ENCODE data around the gene AAMDC.
"Not testable (repeated sequence)": the region's sequence is repeated elsewhere in the genome, so short reads cannot be mapped to it uniquely, and the experiment has no call there.

The AAMDC gene

DNA sequence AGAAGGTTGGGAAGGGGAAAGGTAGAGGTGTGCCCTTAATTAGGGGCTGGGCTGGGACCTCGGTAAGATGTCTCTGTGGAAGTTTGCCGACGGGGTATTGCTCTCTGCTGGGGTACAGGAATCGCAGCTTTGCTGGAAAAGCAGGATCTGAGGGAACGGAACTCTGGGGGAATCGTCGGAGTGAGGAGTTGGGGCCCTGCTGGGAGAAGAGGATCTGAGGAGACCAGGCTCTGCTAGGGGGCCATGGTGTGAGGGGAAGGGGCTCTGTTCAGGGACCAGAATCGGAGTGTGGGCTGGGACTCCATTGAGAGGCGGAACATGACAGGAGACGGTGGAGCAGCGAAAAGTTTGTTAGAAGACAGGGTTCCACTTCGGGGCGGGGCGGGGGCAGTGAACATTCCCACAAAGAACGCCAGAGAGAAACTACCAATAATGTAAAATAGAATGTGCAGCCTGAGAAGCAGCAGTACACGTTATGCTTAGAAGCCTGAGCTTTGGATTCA lies 456 bp downstream of the AAMDC start:
- DNase-seq (ENCODE audit: low read depth, low spot score) = no peak

DNA sequence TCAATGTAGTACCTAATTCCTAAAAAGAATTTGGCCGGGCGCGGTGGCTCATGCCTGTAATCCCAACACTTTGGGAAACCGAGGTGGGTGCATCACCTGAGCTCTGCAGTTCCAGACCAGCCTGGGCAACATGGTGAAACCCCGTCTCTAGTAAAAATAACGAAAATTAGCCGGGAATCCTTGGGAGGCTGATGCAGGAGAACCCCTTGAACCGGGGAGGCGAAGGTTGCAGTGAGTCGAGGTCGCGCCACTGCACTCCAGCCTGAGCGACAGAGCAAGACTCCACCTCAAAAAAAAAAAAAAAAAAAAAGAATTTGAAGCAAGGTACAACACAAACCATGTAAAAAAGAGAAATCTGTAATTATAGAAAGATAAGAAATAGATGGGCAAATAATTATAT lies 1.2 kb downstream of the AAMDC start:
- not testable (repeated sequence) for DNase-seq (ENCODE audit: low read depth, low spot score)

DNA sequence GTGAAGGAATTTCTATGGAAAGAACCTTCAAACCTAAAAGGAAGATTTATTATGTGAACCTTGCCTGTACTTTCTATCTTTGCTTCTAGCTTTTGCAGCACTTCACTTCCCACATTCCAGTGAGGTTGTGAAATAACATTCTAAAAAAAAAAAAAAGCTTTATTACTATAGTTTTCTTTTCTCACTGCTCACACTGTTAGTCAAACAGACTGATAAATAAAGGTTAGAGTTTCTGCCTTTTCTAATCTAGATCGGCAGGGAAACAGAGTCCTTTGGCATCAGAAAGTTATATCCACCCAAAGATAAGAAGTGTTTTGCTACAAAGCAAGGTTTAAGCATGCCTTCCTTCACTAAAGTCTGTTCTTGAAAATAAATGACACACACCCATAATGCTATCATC lies 2.8 kb downstream of the AAMDC start:
- no peak for DNase-seq (ENCODE audit: low read depth, low spot score)

DNA sequence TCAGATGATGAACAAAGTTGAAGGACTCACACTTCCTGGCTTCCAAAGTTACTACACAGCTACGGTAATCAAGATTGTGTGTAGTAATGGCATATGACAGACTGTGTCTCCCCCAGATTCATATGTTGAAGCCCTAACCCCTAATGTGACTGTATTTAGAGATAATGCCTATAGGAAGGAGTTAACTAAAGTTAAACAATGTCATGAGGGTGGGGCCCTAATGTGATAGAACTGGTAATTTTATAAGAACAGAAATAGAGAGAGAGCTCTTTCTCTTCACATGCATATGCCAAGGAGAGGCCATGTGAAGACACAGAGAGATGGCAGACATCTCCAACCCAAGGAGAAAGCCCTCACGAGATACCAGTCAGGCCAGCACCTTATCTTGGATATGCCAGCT lies 8.0 kb downstream of the AAMDC start:
- DNase-seq (ENCODE audit: low read depth, low spot score) = no peak

DNA sequence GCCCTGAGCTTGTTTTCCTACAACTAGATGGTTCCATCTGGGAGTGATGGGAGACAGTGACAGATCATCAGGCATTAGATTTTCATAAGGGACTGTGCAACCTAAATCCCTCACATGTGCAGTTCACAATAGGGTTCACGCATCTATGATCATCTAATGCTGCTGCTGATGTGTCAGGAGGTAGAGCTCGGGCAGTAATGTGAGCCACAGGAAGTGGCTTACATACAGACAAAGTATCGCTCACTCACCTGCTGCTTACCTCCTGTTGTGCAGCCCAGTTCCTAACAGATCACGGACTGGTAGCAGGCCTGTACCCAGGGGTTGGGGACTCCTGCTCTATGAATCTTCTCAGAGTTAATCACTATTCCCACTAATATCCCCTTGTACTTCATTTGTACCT lies 12.4 kb downstream of the AAMDC start:
- DNase-seq (ENCODE audit: low read depth, low spot score) = no peak

DNA sequence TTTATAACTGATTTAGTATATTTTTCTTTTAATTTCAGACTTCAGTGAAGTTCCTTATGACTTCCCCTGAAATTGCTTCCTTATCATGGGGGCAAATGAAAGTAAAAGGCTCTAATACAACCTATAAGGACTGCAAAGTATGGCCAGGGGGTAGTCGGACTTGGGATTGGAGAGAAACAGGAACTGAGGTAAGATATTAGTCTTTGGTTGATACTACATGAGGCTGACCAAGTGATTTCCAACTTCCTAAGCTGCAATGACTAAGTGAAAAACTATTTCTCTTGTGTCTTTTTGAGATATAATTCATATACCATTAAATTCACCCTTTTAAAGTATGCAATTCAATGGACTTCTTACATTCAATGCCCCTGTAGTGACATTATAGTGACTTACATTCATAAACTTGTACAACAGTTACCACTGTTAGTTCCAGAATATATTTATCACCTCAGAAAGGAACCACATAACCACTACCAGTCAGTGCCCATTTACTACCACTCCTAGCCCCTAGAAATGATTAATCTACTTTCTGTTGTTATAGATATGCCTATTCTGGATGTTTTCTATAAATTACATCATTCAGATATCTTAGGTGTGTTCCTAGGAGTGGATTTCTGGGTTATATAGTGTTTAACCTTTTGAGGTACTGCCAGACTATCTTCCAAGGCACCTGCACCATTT lies 21.6 kb downstream of the AAMDC start:
- DNase-seq (ENCODE audit: low read depth, low spot score) = no peak

DNA sequence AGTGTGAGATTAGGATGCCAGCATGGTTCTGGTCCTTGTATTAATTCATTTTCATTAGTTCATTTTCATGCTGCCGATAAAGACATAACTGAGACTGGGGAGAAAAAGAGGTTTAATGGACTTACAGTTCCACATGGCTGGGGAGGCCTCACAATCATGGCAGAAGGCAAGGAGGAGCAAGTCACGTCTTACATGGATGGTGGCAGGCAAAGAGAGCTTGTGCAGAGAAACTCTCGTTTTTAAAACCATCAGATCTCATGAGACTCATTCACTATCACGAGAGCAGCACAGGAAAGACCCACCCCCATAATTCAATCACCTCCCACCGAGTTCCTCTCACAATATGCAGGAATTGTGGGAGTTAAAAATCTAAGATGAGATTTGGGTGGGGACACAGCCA lies 22.8 kb downstream of the AAMDC start:
- not testable (repeated sequence) for DNase-seq (ENCODE audit: low read depth, low spot score)

DNA sequence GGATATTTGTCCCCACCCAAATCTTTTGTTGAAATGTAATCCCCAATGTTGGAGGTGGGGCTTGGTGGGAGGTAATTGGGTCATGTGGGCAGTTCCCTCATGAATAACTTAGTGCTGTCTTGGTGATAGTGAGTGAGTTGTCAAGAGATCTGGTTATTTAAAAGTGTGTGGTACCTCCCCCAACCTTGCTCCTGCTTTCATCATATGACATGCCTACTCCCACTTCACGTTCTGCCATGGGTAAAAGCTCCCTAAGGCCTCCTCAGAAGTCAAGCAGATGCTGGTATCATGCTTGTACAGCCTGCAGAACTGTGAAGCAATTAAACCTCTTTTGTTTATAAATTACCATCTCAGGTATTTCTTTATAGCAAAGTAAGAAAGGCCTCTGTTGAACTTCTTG lies 30.6 kb downstream of the AAMDC start:
- no peak for DNase-seq (ENCODE audit: low read depth, low spot score)

DNA sequence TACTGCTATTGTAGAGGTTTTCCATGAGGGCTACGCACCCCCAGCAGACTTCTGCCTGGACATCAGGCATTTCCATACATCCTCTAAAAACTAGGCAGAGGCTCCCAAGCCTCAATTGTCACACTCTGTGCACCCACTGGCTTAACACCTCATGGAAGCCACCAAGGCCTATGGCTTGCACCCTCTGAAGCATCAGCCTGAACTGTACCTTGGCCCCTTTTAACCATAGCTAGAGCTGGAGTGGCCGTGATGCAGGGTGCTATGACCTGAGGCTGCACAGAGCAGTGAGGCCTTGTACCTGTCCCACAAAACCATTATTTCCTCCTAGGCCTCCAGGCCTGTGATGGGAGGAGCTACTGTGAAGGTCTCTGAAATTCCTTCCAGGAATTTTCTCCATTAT lies 33.9 kb downstream of the AAMDC start:
- no peak for DNase-seq (ENCODE audit: low read depth, low spot score)

DNA sequence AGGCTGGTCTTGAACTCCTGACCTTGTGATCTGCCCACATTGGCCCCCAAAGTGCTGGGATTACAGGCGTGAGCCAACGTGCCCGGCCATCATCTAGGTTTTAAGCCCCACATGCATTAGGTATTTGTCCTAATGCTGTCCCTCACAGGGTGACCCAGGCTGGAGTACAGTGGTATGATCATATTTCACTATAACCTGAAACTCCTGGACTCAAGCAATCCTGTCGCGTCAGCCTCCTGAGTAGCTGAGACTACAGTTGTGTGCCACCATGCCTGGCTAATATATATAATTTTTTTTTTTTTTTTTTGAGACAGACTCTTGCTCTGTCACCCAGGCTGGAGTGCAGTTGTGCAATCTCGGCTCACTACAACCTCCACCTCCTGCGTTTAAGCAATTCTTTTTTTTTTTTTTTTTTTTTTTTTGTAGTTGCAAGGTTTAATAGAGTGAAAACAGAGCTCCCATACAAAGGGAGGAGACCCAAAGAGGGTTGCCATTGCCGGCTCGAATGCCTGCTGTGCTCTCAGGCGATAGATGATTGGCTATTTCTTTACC lies 37.0 kb downstream of the AAMDC start:
- DNase-seq (ENCODE audit: low read depth, low spot score) = not testable (repeated sequence)

DNA sequence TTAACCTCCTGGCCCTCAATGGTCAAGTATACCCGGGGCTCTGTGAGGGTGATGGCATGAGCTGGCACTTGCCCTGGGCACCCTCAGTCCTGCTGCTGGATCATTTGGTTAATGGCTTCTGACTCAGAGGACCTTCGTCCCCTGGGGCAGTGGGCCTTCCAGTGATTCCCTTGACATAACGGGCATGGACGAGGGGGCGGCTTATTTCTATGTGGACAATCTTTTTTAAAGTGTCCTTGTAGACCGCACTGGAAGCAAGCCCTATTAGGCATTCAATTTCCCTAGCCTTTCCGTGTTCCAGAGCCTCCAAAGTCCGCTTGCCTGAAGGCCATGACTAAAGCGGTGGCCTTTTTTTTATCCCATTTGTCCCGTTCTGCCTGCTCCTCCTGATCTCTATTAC lies 40.5 kb downstream of the AAMDC start:
- not testable (repeated sequence) for DNase-seq (ENCODE audit: low read depth, low spot score)

DNA sequence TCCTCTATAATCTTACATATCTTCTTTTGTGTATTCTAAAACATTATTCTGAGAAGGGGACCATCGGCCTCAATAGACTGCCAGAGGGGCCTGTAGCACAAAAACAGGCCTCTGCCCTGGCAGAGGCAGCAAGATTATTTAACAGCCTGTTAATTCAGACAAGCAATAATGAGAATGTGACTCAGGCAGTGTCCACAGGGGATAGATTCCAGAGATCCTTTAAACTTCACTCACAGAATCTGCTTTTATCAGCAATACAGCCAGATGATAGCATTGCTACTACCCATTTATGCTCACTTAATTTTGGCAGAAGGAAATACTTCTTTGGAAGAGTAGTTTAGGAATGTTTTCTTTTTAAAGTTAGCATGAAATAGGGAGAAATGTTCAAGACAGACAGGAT lies 44.9 kb downstream of the AAMDC start:
- no peak for DNase-seq (ENCODE audit: low read depth, low spot score)

DNA sequence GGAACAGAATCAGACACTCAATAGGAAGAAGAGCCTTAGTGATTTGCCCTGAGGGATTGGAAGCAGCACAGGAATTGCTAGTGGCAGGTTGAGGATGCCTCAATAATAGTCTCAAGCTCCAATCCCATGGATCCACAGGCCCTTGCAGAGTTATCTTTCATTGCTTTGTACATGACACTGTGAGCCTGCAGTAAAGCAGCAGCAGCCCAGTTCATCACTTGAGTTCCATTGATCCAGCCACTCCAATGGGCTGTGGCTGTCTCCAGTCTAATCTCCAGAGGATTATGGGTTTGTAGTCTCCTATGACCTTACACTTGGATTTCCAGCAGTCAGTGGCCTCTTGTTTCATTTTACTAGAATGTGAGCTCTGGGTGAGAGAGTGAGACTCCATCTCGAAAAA lies 45.4 kb downstream of the AAMDC start:
- DNase-seq (ENCODE audit: low read depth, low spot score) = no peak

DNA sequence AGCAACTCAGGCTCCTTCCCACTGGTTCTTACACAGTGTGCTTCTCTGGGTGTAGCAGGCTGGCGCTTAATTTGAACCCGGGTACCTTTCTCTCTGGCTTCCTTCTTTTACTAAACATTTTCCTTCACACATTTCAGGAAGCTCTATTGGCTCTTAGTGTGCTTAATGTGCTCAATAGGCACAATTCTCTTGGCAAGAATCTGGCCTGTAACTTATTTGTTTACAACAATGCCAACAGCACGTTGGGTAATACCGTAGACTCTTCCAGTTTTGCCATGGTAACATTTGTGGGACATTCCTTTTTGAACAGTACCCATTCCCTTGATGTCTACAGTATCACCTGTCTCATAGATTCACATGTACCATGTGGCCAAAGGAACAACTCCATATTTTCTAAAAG lies 47.8 kb downstream of the AAMDC start:
- DNase-seq (ENCODE audit: low read depth, low spot score) = no peak

DNA sequence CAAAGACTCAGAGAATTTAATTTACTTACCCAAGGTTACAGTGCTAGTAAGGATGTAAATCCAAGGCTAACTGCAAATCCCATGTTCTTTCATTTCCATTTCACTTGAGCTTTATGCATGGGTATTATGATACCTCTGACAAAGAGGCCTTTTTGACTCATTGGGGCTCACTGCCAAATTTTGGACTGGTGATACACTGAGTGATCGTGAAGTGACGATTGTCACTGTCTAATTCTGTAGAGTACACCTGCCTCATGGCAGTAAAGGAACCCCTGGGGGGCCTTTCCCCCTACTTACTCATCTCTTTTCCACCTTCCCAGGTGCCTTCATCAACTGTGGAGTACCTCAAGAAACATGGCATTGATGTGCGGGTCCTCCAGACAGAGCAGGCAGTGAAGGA lies 50.9 kb downstream of the AAMDC start:
- DNase-seq (ENCODE audit: low read depth, low spot score) = no peak

DNA sequence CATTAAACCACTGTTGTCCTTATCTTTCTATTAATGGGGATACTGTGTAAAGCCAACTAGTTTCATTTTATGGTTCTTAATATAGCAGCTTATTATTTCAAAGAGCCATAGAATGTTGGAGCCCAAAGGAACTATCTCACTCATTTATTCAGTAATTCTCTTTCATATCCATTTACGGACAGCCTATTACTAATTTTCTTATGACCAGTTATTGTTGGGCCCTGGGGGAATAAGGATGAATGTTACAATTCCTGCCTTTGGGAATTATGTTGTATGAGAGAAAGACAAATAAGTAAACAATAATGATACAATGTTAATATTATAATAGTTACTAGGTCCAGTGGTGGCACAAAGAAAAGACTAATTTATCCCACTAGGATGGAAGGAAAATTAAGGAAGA lies 52.4 kb downstream of the AAMDC start:
- no peak for DNase-seq (ENCODE audit: low read depth, low spot score)

DNA sequence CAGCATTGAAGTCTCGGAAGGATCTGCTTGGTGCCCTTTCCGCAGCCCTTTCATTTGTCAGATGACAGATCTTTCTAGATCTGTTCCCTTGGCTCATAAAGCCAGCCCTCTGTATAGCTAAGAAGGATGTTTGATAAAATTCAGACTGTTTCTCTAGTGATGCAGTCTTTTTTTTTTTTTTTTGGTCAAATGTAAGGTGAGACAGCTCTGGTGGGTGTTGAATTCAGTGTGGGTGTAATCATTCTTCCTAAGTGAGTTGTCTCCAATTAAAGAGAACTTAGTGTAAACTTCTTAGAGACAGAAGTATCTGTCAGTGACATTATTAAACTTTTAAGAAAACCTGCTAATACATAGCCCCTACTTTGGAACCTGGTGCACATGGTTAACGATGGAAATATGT lies 53.3 kb downstream of the AAMDC start:
- DNase-seq (ENCODE audit: low read depth, low spot score) = no peak

DNA sequence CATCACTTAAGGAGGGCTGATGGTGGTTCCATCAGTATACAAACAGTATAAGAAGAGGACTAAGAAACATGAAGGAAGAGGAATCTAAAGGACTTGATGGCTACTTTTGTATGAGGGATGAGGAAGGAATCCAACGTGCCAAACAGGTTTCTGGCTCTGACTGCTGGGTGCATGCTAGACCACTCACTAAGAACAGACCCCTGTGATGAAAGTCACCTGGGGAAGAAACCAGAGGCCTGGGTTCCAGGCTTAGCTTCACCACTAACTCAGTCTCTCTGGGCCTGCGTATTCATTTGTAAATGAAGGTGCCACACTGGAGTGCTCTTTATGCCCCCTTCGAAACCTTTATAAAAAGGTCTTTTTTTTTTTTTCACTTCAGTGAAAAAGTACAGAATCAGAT lies 55.1 kb downstream of the AAMDC start:
- no peak for DNase-seq (ENCODE audit: low read depth, low spot score)

DNA sequence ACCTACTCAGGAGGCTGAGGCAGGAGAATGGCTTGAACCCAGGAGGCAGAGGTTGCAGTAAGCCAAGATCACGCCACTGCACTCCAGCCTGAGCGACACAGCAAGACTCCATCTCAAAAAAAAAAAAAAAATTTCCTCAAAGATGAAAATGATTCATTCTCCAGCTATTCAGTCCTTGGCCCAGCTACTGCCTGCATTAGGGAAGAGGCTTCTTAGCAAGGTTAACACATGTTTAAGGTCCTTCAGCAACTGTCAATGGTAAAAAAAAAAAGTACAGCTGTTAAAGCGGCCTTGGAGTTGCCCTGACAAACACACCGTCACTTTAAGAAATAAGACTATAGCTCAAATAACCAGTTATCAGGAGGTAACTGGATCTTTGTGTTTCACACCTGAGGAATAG lies 57.3 kb downstream of the AAMDC start:
- DNase-seq (ENCODE audit: low read depth, low spot score) = not testable (repeated sequence)

DNA sequence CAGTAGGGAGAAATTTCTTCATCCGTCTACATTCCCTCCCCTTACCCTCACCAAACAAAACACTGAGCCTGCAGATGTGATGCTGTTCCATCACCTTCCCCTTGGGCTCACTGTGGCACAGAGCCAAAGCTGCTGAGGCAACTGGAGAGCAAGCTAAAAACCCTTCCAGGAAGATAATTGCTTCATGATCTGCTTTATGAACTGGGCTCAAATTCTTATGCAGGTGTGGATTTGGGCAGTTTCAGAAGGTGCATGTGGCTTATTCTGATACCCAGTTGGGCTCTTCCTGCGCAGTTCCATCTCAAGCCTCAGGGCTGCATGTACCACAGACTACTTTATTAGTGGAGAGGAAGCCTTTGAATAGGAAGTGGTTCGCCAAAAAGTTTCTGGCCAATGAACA lies 58.3 kb downstream of the AAMDC start:
- no peak for DNase-seq (ENCODE audit: low read depth, low spot score)

DNA sequence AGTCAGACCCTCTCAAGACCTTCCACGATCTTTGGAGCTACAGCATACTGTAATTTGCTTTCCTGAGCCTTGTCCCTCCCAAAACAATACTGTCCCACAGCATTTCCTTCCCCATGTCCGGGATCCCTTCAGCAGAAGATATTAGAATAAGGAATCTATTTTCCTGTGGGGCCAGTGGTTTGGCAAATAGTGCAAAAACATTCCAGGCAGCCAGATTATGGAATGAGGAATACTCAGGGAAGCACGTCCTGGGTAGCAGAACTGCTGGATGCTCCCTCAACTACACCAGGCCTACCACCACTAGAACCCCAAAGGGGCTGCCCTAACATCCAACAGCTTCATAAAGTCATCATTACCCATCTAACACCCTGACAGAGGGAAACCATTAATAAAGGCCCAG lies 61.5 kb downstream of the AAMDC start:
- DNase-seq (ENCODE audit: low read depth, low spot score) = no peak

DNA sequence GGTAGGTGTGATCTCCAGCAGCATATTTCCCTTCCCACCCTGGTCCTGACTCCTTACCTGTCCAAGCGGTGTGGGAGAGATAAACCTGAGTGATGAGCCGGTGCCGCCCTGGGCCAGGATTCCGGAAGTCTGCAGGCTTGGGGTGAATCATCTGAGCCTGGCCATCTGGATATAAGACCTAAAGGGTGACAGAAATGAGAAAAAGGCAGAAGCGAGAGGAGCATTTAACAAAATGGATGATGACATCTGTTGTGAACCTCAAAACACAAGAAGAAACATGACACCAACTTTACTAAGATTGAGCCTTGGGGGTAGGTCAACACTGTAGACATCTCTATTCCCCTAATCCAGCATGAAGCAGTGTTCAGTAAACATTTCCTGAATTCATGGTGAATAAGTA lies 62.8 kb downstream of the AAMDC start:
- DNase-seq (ENCODE audit: low read depth, low spot score) = no peak

DNA sequence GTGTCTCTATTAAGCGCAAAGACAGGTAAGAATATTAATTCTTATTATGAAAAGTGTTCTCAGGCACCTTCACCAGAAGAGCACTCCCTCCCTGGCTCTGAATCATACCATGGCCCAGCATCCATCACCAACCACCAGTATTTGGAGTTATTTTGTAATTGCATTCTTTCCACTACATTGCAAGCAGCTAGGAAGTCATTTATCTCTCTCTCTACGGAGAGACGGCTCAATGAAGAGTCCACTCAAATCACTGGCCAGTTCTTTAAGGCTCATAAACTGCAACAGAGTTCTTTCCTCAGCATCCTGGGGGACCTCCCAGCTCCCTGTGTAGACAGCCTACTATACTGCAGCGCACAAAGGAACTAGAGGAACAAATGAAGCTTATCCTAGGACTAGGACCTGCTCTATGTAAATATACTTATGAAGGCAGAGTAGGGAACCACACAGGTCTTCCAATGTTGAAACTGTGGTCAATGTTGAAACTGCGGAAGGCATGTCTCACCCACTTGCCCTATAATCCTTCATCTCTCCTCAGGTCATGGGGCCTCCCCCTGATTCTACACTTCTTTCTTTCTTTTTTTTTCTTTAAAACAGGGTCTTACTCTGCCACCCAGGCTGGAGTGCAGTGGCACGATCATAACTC lies 63.4 kb downstream of the AAMDC start:
- DNase-seq (ENCODE audit: low read depth, low spot score) = no peak
